H7 (cell line): ENCODE results near the gene MDH1. TPM values are rescaled to one million over a fixed set of nuclear protein-coding genes. Genes with fewer than 3 reads are reported as not detected.

Source experiments
- DNase-seq: peaks from one replicate; pipeline ENCODE4 v3.0.0; 2012
- H3K27me3 ChIP-seq: 2 replicates; pipeline ENCODE4 v1.6.0; 2011; ENCODE audit warnings: mild to moderate bottlenecking, low read length; ENCODE audit not compliant: control insufficient read depth, insufficient read depth
- H3K36me3 ChIP-seq: replicated peaks from 2 replicates; pipeline ENCODE4 v1.5.1; 2011; ENCODE audit warnings: low read length; ENCODE audit not compliant: control insufficient read depth, insufficient read depth
- H3K4me3 ChIP-seq: 2 replicates; pipeline ENCODE4 v1.5.1; 2011; ENCODE audit warnings: low read depth, mild to moderate bottlenecking, control low read depth, low read length, moderate library complexity; ENCODE audit not compliant: insufficient read depth
- total RNA-seq: library from RNA; depleted of rRNA; stranded (reverse); fragments of >200 nt; shearing (Covaris generic); gene quantifications from 2 replicates; pipeline ENCODE4 v1.2.3, GENCODE V29; 2014; rRNA removed

Gene MDH1
- total RNA-seq, 1 experiment from 2014 or later = 338 TPM

GRCh38 chr2:63632382-63632781, 43.6 kb downstream of the MDH1 start:
- Histone ChIP-seq H3K4me3 (no peak overlapping the region), H3K27me3 (no peaks in the 10 kb centered on the region), H3K36me3 (no peaks in the 10 kb centered on the region)
- no peak for DNase-seq

- no peak overlapping the region for H3K4me3 ChIP-seq
- no peaks in the 10 kb centered on the region for H3K36me3 ChIP-seq
- H3K27me3 ChIP-seq = no peaks in the 10 kb centered on the region
- DNase-seq = peak; percentile 71
Observed at GRCh38 chr2:63639344-63639743, 50.6 kb downstream of the MDH1 start.

DNA sequence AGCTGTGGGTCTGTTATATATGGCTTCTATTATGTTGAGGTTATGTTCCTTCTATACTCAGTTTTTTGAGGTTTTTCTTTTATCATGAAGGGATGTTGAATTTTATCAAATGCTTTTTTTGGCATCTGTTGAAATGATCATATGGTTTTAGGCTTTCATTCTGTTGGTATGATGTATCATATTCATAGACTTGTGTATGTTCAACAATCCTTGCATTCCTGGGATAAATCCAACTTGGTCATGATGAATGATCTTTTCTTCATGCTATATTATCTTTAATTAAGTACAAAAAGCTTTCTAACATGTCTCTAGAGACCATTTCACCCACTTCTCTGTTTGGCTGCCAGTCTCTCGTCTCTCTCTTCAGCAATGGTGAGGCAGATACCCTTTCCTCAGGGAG, 54.2 kb downstream of the MDH1 start:
- DNase-seq = no peak
- H3K36me3 ChIP-seq = no peaks in the 10 kb centered on the region
- H3K27me3 ChIP-seq = no peaks in the 10 kb centered on the region
- no peak overlapping the region for H3K4me3 ChIP-seq

- no peaks in the 10 kb centered on the region for H3K36me3 ChIP-seq
Observed at GRCh38 chr2:63643486-63643885, 54.7 kb downstream of the MDH1 start.

DNA sequence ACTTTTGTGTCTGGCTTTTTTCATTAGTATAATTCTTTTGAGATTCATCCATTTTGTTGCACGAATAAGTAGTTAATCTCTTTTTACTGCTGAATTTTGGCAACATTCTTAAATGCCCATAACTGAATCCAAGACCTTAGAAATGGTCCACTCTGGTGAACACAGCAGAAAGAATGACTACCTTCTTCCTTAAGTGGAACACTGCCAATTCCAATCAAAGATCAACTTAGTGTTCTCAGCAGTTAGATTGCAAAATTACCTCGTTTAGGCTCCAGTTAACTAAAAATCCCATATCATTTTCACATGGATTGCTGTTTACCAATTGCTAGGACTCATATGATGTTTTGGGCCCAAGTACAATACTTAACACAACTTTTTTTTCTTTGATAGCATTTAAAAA, 59.9 kb downstream of the MDH1 start:
- no peak for DNase-seq
- H3K27me3 ChIP-seq = no peaks in the 10 kb centered on the region
- no peak overlapping the region for H3K4me3 ChIP-seq
- H3K36me3 ChIP-seq = no peaks in the 10 kb centered on the region

More at GRCh38 chr2:63643486-63643885, 54.7 kb downstream of the MDH1 start:
- Histone ChIP-seq H3K4me3 (no peak overlapping the region), H3K27me3 (no peaks in the 10 kb centered on the region)
- no peak for DNase-seq

DNA sequence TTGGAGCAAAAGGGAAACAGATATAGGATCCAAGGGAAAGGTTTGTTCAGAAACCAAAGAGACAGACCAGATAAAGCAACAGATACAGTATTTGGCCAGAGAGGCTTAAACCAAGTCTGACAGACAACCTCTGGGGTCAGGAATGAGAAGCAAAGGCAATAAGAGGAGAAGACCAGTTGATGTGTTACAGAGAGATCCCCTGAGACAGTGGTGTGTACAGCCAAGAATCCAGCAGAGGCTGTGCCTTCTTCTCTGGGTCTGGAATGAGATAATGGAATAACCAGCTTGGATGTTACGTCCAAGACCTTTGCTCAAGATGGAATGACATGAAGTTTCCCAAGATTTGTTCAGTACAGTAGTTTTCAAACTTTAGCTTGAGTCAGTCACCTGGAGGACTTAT, 61.1 kb downstream of the MDH1 start:
- H3K27me3 ChIP-seq = no peaks in the 10 kb centered on the region

GRCh38 chr2:63650756-63651155, 62.0 kb downstream of the MDH1 start:
- H3K4me3 ChIP-seq = no peak overlapping the region
- H3K27me3 ChIP-seq = no peaks in the 10 kb centered on the region
- DNase-seq = no peak
- H3K36me3 ChIP-seq = no peaks in the 10 kb centered on the region

More for the DNA sequence above, 61.1 kb downstream of the MDH1 start:
- no peak for DNase-seq
- Histone ChIP-seq H3K36me3 (no peaks in the 10 kb centered on the region), H3K4me3 (no peak overlapping the region)

DNA sequence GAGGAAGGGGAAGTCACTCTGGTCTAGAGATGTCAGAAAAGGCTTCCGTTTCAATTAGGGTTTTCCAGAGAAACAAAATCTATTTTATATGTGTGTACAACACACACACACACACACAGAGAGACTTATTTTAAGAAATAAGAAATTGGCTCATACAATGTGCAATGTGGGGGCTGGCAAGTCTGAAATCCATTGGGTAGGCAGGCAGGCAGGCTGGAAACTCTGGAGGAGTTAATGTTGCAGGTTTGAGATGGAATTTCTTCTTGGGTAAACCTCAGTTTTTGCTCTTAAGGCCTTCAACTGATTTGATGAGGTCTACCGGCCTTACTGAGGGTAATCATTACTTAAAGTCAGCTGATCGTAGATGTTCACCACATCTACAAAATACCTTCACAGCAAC, 62.6 kb downstream of the MDH1 start:
- Histone ChIP-seq H3K36me3 (no peaks in the 10 kb centered on the region), H3K27me3 (no peaks in the 10 kb centered on the region), H3K4me3 (no peak overlapping the region)
- DNase-seq = no peak

DNA sequence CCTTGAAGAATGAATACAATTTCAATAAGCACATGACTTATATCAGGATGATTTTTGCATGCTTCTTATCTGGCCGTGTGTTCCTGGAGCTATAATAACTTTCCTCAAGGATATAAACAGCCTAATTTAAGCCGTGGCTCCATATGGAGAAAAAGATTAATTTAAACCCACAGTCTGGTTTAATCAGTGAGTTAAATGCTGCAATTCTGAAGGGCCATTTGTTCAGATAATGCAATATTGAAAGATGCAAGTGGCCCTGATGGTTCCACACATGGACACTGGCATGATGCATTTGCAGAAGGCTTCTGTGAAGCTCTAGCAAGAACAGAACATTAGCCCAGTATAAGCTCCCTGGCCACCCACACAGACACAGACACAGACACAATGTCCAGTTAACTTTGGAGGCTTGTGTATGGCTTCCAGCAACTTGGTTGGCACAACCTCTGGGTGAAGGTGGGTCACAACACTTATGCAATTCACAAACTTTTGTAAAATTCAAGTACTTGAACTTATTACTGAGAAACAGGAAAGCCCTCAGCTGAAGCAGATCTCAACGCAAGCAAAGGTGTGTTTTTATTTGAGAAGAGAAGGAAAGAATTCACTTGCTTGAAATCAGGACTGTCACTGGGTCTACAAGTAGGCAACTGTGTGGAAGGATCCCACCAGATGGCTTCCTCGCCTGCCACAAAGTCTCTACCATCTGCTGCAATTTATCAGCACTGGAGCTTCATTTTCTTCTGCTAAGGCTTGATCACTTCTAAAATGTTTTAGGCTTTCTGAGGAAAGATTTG, 63.3 kb downstream of the MDH1 start:
- no peak for DNase-seq
- Histone ChIP-seq H3K4me3 (no peak overlapping the region), H3K36me3 (no peaks in the 10 kb centered on the region), H3K27me3 (no peaks in the 10 kb centered on the region)

- H3K27me3 ChIP-seq = no peaks in the 10 kb centered on the region
- DNase-seq = no peak
- H3K4me3 ChIP-seq = no peak overlapping the region
- no peaks in the 10 kb centered on the region for H3K36me3 ChIP-seq
Observed at GRCh38 chr2:63652652-63652985, 63.9 kb downstream of the MDH1 start.

- no peak overlapping the region for H3K4me3 ChIP-seq
- no peak for DNase-seq
- no peaks in the 10 kb centered on the region for H3K27me3 ChIP-seq
- H3K36me3 ChIP-seq = no peaks in the 10 kb centered on the region
Observed at GRCh38 chr2:63654959-63655358, 66.2 kb downstream of the MDH1 start.

Other genes starting within 250 kb of the MDH1 start
- gene WDPCP, start 486 bp upstream of the MDH1 start, total RNA-seq = 2.7 and 3.2 TPM in 2 replicates